HepG2 (cell line): Measurements from ENCODE around the gene GADD45GIP1. TPM values are rescaled to one million over a fixed set of nuclear protein-coding genes. Genes with fewer than 3 reads are reported as not detected.
A peak's percentile ranks its signal among the peaks of the same experiment; 100 is the strongest.

ENCODE experiments used
- CHCHD3 ChIP-seq: sonication (generic); formaldehyde crosslinking; IDR thresholded peaks from 2 replicates; pipeline ENCODE4 v1.8.0; 2022; ENCODE audit warnings: mild to moderate bottlenecking, missing genetic modification reagents, moderate library complexity
- ESRRA ChIP-seq: sonication (generic); formaldehyde crosslinking; IDR thresholded peaks from 2 replicates; pipeline ENCODE4 v1.5.1; 2020; ENCODE audit warnings: mild to moderate bottlenecking, low read depth, missing genetic modification reagents
- FUBP1 ChIP-seq: sonication (generic); formaldehyde crosslinking; IDR thresholded peaks from 2 replicates; pipeline ENCODE4 v1.5.1; 2020; ENCODE audit warnings: missing genetic modification reagents, mild to moderate bottlenecking, borderline replicate concordance
- GMEB1 ChIP-seq: sonication (generic); formaldehyde crosslinking; IDR thresholded peaks from 2 replicates; pipeline ENCODE4 v1.5.1; 2020; ENCODE audit warnings: missing genetic modification reagents, mild to moderate bottlenecking, borderline replicate concordance
- HIVEP1 ChIP-seq: sonication (generic); formaldehyde crosslinking; IDR thresholded peaks from 2 replicates; pipeline ENCODE4 v1.4.0; 2020; ENCODE audit warnings: mild to moderate bottlenecking, missing genetic modification reagents
- HNRNPUL1 ChIP-seq: fragments of 200-400 bp; formaldehyde crosslinking; IDR thresholded peaks from 2 replicates; pipeline ENCODE4 v1.6.1; 2017; ENCODE audit warnings: low read depth, mild to moderate bottlenecking, low read length, moderate library complexity
- HOXD1 ChIP-seq: sonication (generic); formaldehyde crosslinking; IDR thresholded peaks from 2 replicates; pipeline ENCODE4 v1.5.0; 2020; ENCODE audit warnings: missing genetic modification reagents
- MYPOP ChIP-seq: sonication (generic); formaldehyde crosslinking; IDR thresholded peaks from 2 replicates; pipeline ENCODE4 v1.8.1; 2023; ENCODE audit warnings: mild to moderate bottlenecking, moderate library complexity, missing genetic modification reagents
- NRL ChIP-seq: sonication (generic); formaldehyde crosslinking; IDR thresholded peaks from 2 replicates; pipeline ENCODE4 v1.5.0; 2020; ENCODE audit warnings: missing genetic modification reagents, mild to moderate bottlenecking, moderate library complexity, borderline replicate concordance
- PCBP2 ChIP-seq: fragments of 200-400 bp; formaldehyde crosslinking; optimal IDR thresholded peaks from 2 replicates; pipeline ENCODE3; 2018; ENCODE audit warnings: low read length, low read depth; ENCODE audit not compliant: poor library complexity, severe bottlenecking
- PREB ChIP-seq: sonication (generic); formaldehyde crosslinking; IDR thresholded peaks from 2 replicates; pipeline ENCODE4 v1.4.0; 2020; ENCODE audit warnings: missing genetic modification reagents
- SP5 ChIP-seq: IDR thresholded peaks from 2 replicates; pipeline ENCODE4 v1.6.1; 2016; ENCODE audit warnings: low read depth, borderline replicate concordance
- TCF7L2 ChIP-seq: IDR thresholded peaks from 2 replicates; pipeline ENCODE4 v1.6.1; 2011; ENCODE audit warnings: mild to moderate bottlenecking, low read depth, low read length, moderate library complexity
- XBP1 ChIP-seq: sonication (generic); formaldehyde crosslinking; IDR thresholded peaks from 2 replicates; pipeline ENCODE4 v1.5.0; 2020; ENCODE audit warnings: missing genetic modification reagents
- ZNF205 ChIP-seq: IDR thresholded peaks from 2 replicates; pipeline ENCODE4 v1.6.1; 2018; ENCODE audit warnings: missing biosample characterization, missing genetic modification reagents
- ZNF24 ChIP-seq: fragments of 450-650 bp; IDR thresholded peaks from 2 replicates; pipeline ENCODE4 v1.6.1; 2017; ENCODE audit warnings: antibody characterized with exemption, mild to moderate bottlenecking
- ZNF263 ChIP-seq: sonication (generic); formaldehyde crosslinking; IDR thresholded peaks from 2 replicates; pipeline ENCODE4 v1.4.0; 2020; ENCODE audit warnings: missing genetic modification reagents
- ZNF331 ChIP-seq: sonication (generic); formaldehyde crosslinking; IDR thresholded peaks from 2 replicates; pipeline ENCODE4 v1.4.0; 2020; ENCODE audit warnings: missing genetic modification reagents
- ZNF629 ChIP-seq: sonication (generic); formaldehyde crosslinking; conservative IDR thresholded peaks from 2 replicates; pipeline ENCODE4 v1.5.0; 2020; ENCODE audit warnings: missing genetic modification reagents
- polyA plus RNA-seq, 8 experiments: library from polyadenylated mRNA; depleted of rRNA in 3 of 8; stranded (reverse) in 7 of 8; unstranded in 1 of 8; fragments of >200 nt; fragmentation: Illumina TruSeq in 4 of 8; extraction: Trizol in 4 of 8; gene quantifications; 2 replicates each; pipeline versions ENCODE4 v1.2.1 to v1.2.3, GENCODE V29; 2011 to 2016; ENCODE audit warnings: low read depth in 4 of 8, missing spikeins in 1 of 8, mixed read lengths in 1 of 8; ENCODE audit not compliant: insufficient read depth in 1 of 8
- total RNA-seq, 5 experiments: library from RNA; depleted of rRNA; stranded (reverse); fragments of >200 nt; fragmentation: Illumina TruSeq; extraction: Trizol; gene quantifications; 2 replicates each; pipeline ENCODE4 v1.2.3, GENCODE V29; 2016; ENCODE audit warnings: low read depth in 1 of 5
- TF ChIP-seq, protein P1 (sequence below): sonication (generic); formaldehyde crosslinking; IDR thresholded peaks from 2 replicates; pipeline ENCODE4 v1.5.1; 2020; ENCODE audit warnings: mild to moderate bottlenecking, missing genetic modification reagents

Gene GADD45GIP1
- total and polyA plus RNA-seq, 2 of the 13 experiments (the other 11 are each of a cell fraction or from before 2014, with no cell fraction given): 24.6 to 30.7 TPM

DNA sequence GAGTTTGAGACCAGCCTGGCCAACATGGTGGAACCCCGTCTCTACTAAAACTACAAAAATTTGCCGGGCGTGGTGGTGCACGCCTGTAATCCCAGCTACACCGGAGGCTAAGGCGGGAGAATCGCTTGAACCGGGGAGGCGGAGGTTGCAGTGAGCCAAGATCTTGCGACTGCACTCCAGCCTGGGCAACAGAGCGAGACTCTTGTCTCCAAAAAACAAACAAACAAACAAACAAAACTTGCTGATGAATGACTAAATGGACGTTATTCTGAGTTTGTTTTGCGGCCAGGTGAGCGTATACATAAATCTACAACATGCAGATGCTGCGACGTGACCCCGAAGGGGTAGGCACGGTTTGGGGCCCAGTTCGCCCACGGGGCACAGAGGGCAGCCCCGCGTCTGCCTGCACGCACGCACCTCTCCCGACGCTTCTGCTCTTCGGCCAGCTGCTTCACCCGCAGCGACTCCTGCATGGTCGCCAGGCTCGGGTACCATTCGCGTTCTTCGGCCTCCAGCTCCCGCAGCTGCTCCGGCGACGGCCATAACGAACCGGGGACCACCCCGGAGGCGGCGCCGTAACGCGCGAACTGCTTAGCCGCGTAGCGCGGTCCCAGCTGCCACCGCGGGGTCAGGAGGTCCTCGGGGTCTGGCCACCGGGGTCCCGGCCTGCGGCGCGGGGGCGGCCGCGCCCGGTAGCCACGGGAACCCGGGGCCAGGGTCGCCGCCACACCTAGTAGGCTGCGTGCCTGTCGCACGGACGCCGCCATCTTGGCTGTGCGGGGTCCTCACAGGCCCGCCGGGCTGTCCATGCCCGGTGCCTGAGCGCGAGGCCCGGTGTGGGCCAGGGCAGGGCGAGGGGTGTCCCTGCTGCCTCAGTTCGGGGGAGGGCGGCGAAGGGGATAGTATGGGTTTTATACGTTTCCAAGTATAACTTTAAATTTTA is at the start of gene GADD45GIP1 (continued):
- TF ChIP-seq, protein P1, sequence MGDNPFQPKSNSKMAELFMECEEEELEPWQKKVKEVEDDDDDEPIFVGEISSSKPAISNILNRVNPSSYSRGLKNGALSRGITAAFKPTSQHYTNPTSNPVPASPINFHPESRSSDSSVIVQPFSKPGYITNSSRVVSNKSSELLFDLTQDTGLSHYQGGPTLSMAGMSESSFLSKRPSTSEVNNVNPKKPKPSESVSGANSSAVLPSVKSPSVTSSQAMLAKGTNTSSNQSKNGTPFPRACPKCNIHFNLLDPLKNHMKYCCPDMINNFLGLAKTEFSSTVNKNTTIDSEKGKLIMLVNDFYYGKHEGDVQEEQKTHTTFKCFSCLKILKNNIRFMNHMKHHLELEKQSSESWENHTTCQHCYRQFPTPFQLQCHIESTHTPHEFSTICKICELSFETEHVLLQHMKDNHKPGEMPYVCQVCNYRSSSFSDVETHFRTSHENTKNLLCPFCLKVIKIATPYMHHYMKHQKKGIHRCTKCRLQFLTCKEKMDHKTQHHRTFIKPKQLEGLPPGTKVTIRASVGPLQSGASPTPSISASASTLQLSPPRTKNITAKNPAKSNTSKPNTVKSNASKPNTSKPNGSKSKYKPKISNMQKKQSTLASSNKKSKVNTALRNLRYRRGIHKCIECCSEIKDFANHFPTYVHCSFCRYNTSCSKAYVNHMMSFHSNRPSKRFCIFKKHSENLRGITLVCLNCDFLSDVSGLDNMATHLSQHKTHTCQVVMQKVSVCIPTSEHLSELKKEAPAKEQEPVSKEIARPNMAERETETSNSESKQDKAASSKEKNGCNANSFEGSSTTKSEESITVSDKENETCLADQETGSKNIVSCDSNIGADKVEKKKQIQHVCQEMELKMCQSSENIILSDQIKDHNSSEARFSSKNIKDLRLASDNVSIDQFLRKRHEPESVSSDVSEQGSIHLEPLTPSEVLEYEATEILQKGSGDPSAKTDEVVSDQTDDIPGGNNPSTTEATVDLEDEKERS (CRISPR knock-in tag): no peak
- TF ChIP-seq ZNF263 (CRISPR knock-in tag) (no peak), GMEB1 (peak; percentile 63; the same call in 1 of the 2 replicates), MYPOP (CRISPR knock-in tag) (no peak; the same call in 1 of the 2 replicates), XBP1 (CRISPR knock-in tag) (no peak), ZNF331 (CRISPR knock-in tag) (peak; percentile 35; the same call in 1 of the 2 replicates), ZNF205 (peak; percentile 25; the same call in 1 of the 2 replicates), HOXD1 (CRISPR knock-in tag) (no peak; the same call in 1 of the 2 replicates), ZNF629 (CRISPR knock-in tag) (no peak), ZNF24 (no peak), SP5 (no peak), PREB (CRISPR knock-in tag) (no peak), NRL (CRISPR knock-in tag) (peak; percentile 65), ESRRA (CRISPR knock-in tag) (no peak), PCBP2 (no peak), FUBP1 (CRISPR knock-in tag) (no peak), CHCHD3 (no peak), HIVEP1 (CRISPR knock-in tag) (no peak), HNRNPUL1 (no peak), TCF7L2 (no peak)
